Stimulated activated naive CD4-positive, alpha-beta T cell (primary cell): ENCODE data around the gene PEBP1.

Experiments
- DNase-seq, 6 experiments: peaks; one replicate each; lab custom pipeline; 2025; lab: John Stamatoyannopoulos, UW

The PEBP1 gene

GRCh38 chr12:118136559-118137003, 657 bp downstream of the PEBP1 start:
- DNase-seq: peak in 4 of 6 experiments; percentile 11 to 49 (median 41)

GRCh38 chr12:118137148-118137678, 1.3 kb downstream of the PEBP1 start:
- DNase-seq: no peak

- no peak for DNase-seq
Measured at GRCh38 chr12:118140825-118141224, 4.9 kb downstream of the PEBP1 start.

GRCh38 chr12:118144499-118144898, 8.6 kb downstream of the PEBP1 start:
- DNase-seq: no peak

- DNase-seq: no peak
Measured at GRCh38 chr12:118145113-118145797, 9.3 kb downstream of the PEBP1 start.

GRCh38 chr12:118145798-118146156, 9.9 kb downstream of the PEBP1 start:
- no peak for DNase-seq

- no peak for DNase-seq
Measured at GRCh38 chr12:118148287-118148686, 12.4 kb downstream of the PEBP1 start.

GRCh38 chr12:118150625-118151024, 14.7 kb downstream of the PEBP1 start:
- no peak for DNase-seq

GRCh38 chr12:118151755-118152154, 15.8 kb downstream of the PEBP1 start:
- no peak for DNase-seq

GRCh38 chr12:118160536-118160935, 24.6 kb downstream of the PEBP1 start:
- no peak for DNase-seq

- DNase-seq: no peak
Measured at GRCh38 chr12:118164798-118165486, 29.0 kb downstream of the PEBP1 start.

- no peak for DNase-seq
Measured at GRCh38 chr12:118166946-118167345, 31.0 kb downstream of the PEBP1 start.

- no peak for DNase-seq
Measured at GRCh38 chr12:118175823-118176447, 40.0 kb downstream of the PEBP1 start.

- no peak for DNase-seq
Measured at GRCh38 chr12:118183155-118183554, 47.2 kb downstream of the PEBP1 start.

- DNase-seq: no peak
Measured at GRCh38 chr12:118183711-118184110, 47.8 kb downstream of the PEBP1 start.

GRCh38 chr12:118185602-118186397, 49.9 kb downstream of the PEBP1 start:
- no peak for DNase-seq

GRCh38 chr12:118187751-118188435, 52.0 kb downstream of the PEBP1 start:
- no peak for DNase-seq

GRCh38 chr12:118188690-118189371, 52.9 kb downstream of the PEBP1 start:
- DNase-seq: no peak

GRCh38 chr12:118189741-118190191, 53.8 kb downstream of the PEBP1 start:
- DNase-seq: no peak

GRCh38 chr12:118190266-118190665, 54.3 kb downstream of the PEBP1 start:
- no peak for DNase-seq

- no peak for DNase-seq
Measured at GRCh38 chr12:118193477-118193876, 57.6 kb downstream of the PEBP1 start.
